Islet precursor cell (in vitro differentiated cells): ENCODE results near the gene NLRP6.

ENCODE experiments used
- DNase-seq: peaks from one replicate; pipeline ENCODE4 v3.0.0-alpha.2; 2018

The NLRP6 gene

GRCh38 chr11:327581-327923, 49.3 kb downstream of the NLRP6 start:
- DNase-seq, result peak; percentile 7

- DNase-seq, result peak; percentile 35
These were observed 49.8 kb downstream of the NLRP6 start for GRCh38 chr11:328012-328411.

GRCh38 chr11:328516-329100, 50.4 kb downstream of the NLRP6 start:
- peak; percentile 4 for DNase-seq

GRCh38 chr11:329886-330253, 51.7 kb downstream of the NLRP6 start:
- peak; percentile 8 for DNase-seq

GRCh38 chr11:330307-330693, 52.1 kb downstream of the NLRP6 start:
- DNase-seq, result peak; percentile 41

GRCh38 chr11:330694-331357, 52.6 kb downstream of the NLRP6 start:
- peak; percentile 35 for DNase-seq

- peak; percentile 53 for DNase-seq
These were observed 53.3 kb downstream of the NLRP6 start for GRCh38 chr11:331358-332060.

- DNase-seq, result peak; percentile 29
These were observed 54.7 kb downstream of the NLRP6 start for GRCh38 chr11:332651-333480.

GRCh38 chr11:333616-334263, 55.5 kb downstream of the NLRP6 start:
- DNase-seq, result peak; percentile 26

- DNase-seq, result peak; percentile 83
These were observed 56.2 kb downstream of the NLRP6 start for GRCh38 chr11:334264-334994.
